ENCODE measurements around the gene ALS2CL. TPM values are rescaled to one million over a fixed set of nuclear protein-coding genes. Genes with fewer than 3 reads are reported as not detected.
A peak's percentile ranks its signal among the peaks of the same experiment; 100 is the strongest.

ALS2CL gene
- total and polyA plus RNA-seq, 9 donors = 3.3 to 13.2 (median 6.2) TPM

DNA sequence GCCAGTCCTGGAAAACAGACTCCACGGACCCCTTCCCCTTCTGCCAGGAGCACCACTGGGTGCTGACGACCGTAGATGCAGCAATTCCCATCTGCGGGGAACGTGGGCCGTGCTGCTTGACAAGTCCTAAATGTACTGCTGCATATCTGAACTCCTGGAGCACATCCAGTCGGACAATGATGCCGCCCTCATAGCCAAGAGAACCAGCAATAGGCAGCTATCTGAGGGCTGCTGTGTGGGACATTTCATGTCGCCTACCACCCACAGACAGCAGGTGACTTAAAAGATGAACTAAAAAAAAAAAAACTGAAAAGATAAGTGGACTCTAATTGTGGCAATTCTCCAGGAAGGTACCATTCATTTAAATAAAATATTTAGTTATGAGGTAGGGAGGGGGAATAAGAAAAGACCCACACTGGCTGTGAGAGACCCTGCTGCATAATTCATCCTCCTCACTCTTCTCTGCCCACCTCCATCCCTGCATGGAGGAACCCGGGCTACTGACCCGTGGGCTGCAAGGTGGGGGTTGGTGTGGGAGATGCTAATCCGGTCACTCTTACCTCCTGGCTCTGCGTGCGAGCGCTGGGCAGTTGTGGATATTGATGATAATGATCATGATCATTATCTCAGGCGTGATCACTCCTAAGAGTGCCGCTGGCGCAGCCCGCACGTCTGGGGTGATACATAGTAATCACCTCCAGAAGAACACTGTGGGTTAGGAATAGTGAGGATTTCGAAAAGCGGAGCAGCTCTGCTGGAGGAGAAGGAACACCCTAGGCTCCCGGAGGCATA is 28.3 kb downstream of the ALS2CL start:
- Histone ChIP-seq H3K4me1 (ENCODE audit: insufficient read depth) (peaks cover 7% of the 10 kb centered on the region), H3K27me3 (no peaks in the 10 kb centered on the region), H3K36me3 (no peaks in the 10 kb centered on the region), H3K9me3 (no peaks in the 10 kb centered on the region), H3K27ac (no peak overlapping the region), H3K4me3 (no peak overlapping the region)
- 70 to 81% (median 74%) methylated on average over 21 to 23 of the region's 23 CpGs for WGBS, 3 donors
- intact Hi-C loops (cut with DNase I) = no loop called here
- peak in 1 of 5 donors; percentile 4 for DNase-seq
- no peak for TF ChIP-seq EP300 (IDR thresholded peaks at IDR 0.05)
- no peak for TF ChIP-seq POLR2A (IDR thresholded peaks at IDR 0.05)
- TF ChIP-seq CTCF (IDR thresholded peaks at IDR 0.05) = no peak

GRCh38 chr3:46664188-46664970 is 29.1 kb downstream of the ALS2CL start:
- no peaks in the 10 kb centered on the region for H3K36me3 ChIP-seq
- H3K27me3 ChIP-seq = no peaks in the 10 kb centered on the region
- intact Hi-C loops (cut with DNase I) = no loop called here
- H3K27ac ChIP-seq = no peak overlapping the region
- no peaks in the 10 kb centered on the region for H3K9me3 ChIP-seq
- peak in 1 of 5 donors; percentile 21 for DNase-seq
- no peak overlapping the region for H3K4me3 ChIP-seq
- H3K4me1 ChIP-seq (ENCODE audit: insufficient read depth) = peaks cover 7% of the 10 kb centered on the region
- 92 to 94% (median 94%) methylated on average over 5 to 6 of the region's 6 CpGs for WGBS, 3 donors
- TF ChIP-seq EP300 (IDR thresholded peaks at IDR 0.05) (no peak), CTCF (IDR thresholded peaks at IDR 0.05) (no peak), POLR2A (IDR thresholded peaks at IDR 0.05) (no peak)

DNA sequence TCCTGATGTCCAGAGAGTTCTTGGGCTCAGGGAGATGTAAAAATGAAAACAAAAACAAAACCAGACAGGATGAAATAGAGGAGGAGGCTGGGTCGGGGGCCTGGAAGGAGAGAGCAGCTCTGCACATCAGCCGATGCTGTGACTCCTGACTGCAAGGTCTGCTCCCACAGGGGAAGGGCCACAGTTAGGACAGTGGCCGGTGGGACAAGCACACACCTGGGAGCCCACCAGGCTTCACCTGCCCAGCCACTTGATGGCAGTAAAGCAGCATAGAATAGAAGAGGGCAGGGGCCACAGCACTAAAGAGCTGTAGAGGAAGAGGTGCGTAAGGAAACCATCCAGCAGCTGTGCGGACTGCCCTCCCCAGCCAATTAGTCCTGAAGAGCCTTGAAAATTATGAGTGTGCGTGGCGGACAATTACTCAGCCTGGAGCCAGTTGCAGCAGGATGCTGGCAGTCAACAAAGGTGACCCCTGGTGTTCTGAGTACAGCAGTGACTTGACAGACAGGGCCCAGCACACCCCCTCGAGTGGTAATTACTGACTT is 29.8 kb downstream of the ALS2CL start:
- no peaks in the 10 kb centered on the region for H3K27me3 ChIP-seq
- no peak overlapping the region for H3K27ac ChIP-seq
- no peaks in the 10 kb centered on the region for H3K9me3 ChIP-seq
- peaks cover 7% of the 10 kb centered on the region for H3K4me1 ChIP-seq (ENCODE audit: insufficient read depth)
- DNase-seq = peak in 3 of 5 donors; percentile 15 to 31 (median 22)
- 40 to 61% (median 44%) methylated on average over 8 of the region's 8 CpGs for WGBS, 3 donors
- H3K36me3 ChIP-seq = no peaks in the 10 kb centered on the region
- intact Hi-C loops (cut with DNase I) = no loop called here
- TF ChIP-seq EP300 (IDR thresholded peaks at IDR 0.05) = no peak
- TF ChIP-seq CTCF (IDR thresholded peaks at IDR 0.05) = no peak
- no peak overlapping the region for H3K4me3 ChIP-seq

- no peaks in the 10 kb centered on the region for H3K27me3 ChIP-seq
- intact Hi-C loops (cut with DNase I) = no loop called here
- TF ChIP-seq CTCF (IDR thresholded peaks at IDR 0.05) (no peak), EP300 (IDR thresholded peaks at IDR 0.05) (no peak), POLR2A (IDR thresholded peaks at IDR 0.05) (no peak)
- 29 to 35% (median 32%) methylated on average over 17 of the region's 17 CpGs for WGBS, 3 donors
- H3K36me3 ChIP-seq = no peaks in the 10 kb centered on the region
- no peaks in the 10 kb centered on the region for H3K9me3 ChIP-seq
- H3K27ac ChIP-seq = no peak overlapping the region
- no peak overlapping the region for H3K4me3 ChIP-seq
- DNase-seq = peak in 4 of 5 donors; percentile 30 to 57 (median 34)
- H3K4me1 ChIP-seq (ENCODE audit: insufficient read depth) = peaks cover 7% of the 10 kb centered on the region
Observed at GRCh38 chr3:46662771-46663551, 30.5 kb downstream of the ALS2CL start.

All from ovary (tissue), 9 donors.